H1 (cell line): ENCODE data around the gene GAS7. TPM values are rescaled to one million over a fixed set of nuclear protein-coding genes. Genes with fewer than 3 reads are reported as not detected.
"Not testable (repeated sequence)": the region's sequence is repeated elsewhere in the genome, so short reads cannot be mapped to it uniquely, and the experiment has no call there.

Experiments used
- CTCF ChIA-PET: fragments of 300-600 bp; sonication (Branson Sonifier 250); formaldehyde crosslinking; loops from one replicate; lab custom pipeline; 2021; ENCODE audit not compliant: partially characterized antibody; lab: Charles Lee
- POLR2A ChIA-PET: fragments of 300-600 bp; sonication (Branson Sonifier 250); formaldehyde crosslinking; loops from one replicate; lab custom pipeline; 2021; ENCODE audit warnings: inconsistent platforms; ENCODE audit not compliant: partially characterized antibody; lab: Charles Lee
- DNase-seq, 2 experiments: peaks; one replicate each; pipeline versions ENCODE4 v3.0.0 to v3.0.0-alpha.2; 2010 to 2022; ENCODE audit warnings: low spot score in 2 of 2, low read depth in 1 of 2, mixed read lengths in 1 of 2
- FAIRE-seq: peaks from 2 replicates; lab custom pipeline; 2011; peaks lifted over from hg19 to GRCh38; lab: Jason Lieb, UNC
- H2AFZ ChIP-seq: 2 replicates; pipeline ENCODE4 v1.8.1; 2012; ENCODE audit warnings: low read length, inconsistent platforms
- H2AK5ac ChIP-seq: 2 replicates; pipeline ENCODE4 v1.6.1; 2013; ENCODE audit warnings: low read depth, low read length
- H2BK120ac ChIP-seq: replicated peaks from 2 replicates; pipeline ENCODE3; 2013; ENCODE audit warnings: low read depth, low read length, inconsistent platforms
- H2BK12ac ChIP-seq: 2 replicates; pipeline ENCODE4 v1.6.1; 2013; ENCODE audit warnings: low read depth, low read length
- H2BK15ac ChIP-seq: 2 replicates; pipeline ENCODE4 v1.6.1; 2013; ENCODE audit warnings: low read length
- H2BK20ac ChIP-seq: 2 replicates; pipeline ENCODE4 v1.6.1; 2013; ENCODE audit warnings: low read length
- H2BK5ac ChIP-seq: 2 replicates; pipeline ENCODE4 v1.6.1; 2013; ENCODE audit warnings: low read depth, low read length
- H3K14ac ChIP-seq: 2 replicates; pipeline ENCODE4 v1.6.1; 2013; ENCODE audit warnings: inconsistent platforms; ENCODE audit not compliant: insufficient read length
- H3K18ac ChIP-seq: 2 replicates; pipeline ENCODE4 v1.6.1; 2013; ENCODE audit warnings: low read length; ENCODE audit errors: extremely low read depth
- H3K23ac ChIP-seq: 2 replicates; pipeline ENCODE4 v1.6.1; 2013; ENCODE audit warnings: inconsistent platforms; ENCODE audit not compliant: insufficient read length
- H3K23me2 ChIP-seq: 2 replicates; pipeline ENCODE4 v1.6.1; 2013; ENCODE audit warnings: low read depth, low read length
- H3K27ac ChIP-seq: 2 replicates; pipeline ENCODE4 v1.6.1; 2011; ENCODE audit warnings: low read depth, low read length, inconsistent platforms
- H3K27me3 ChIP-seq, 4 experiments: replicated peaks in 1 of 4; 1 replicate in 1 of 4; 2 replicates in 3 of 4; pipeline versions ENCODE4 v1.6.1 to v1.8.1; 2011 to 2013; ENCODE audit warnings: low read length in 3 of 4, mild to moderate bottlenecking in 3 of 4, inconsistent platforms in 2 of 4, mixed read lengths in 2 of 4, moderate library complexity in 1 of 4; ENCODE audit not compliant: control insufficient read depth in 3 of 4, insufficient read depth in 3 of 4; ENCODE audit errors: extremely low read depth in 1 of 4
- H3K36me3 ChIP-seq, 4 experiments: 2 replicates each; pipeline versions ENCODE4 v1.6.1 to v1.8.1; 2011 to 2013; ENCODE audit warnings: mild to moderate bottlenecking in 4 of 4, low read length in 3 of 4, moderate library complexity in 2 of 4, control low read depth in 1 of 4, inconsistent platforms in 1 of 4; ENCODE audit not compliant: insufficient read depth in 4 of 4, control insufficient read depth in 2 of 4
- H3K4ac ChIP-seq: replicated peaks from 2 replicates; pipeline ENCODE3; 2013; ENCODE audit warnings: low read length, low read depth, mixed read lengths, inconsistent platforms; ENCODE audit not compliant: insufficient read length
- H3K4me1 ChIP-seq, 4 experiments: replicated peaks in 1 of 4; 1 replicate in 1 of 4; 2 replicates in 3 of 4; pipeline versions ENCODE4 v1.6.1 to v1.8.1; 2011 to 2013; ENCODE audit warnings: low read length in 3 of 4, inconsistent platforms in 2 of 4, mixed read lengths in 1 of 4; ENCODE audit not compliant: insufficient read depth in 4 of 4, control insufficient read depth in 3 of 4
- H3K4me2 ChIP-seq, 2 experiments: 2 replicates each; pipeline versions ENCODE4 v1.6.1 to v1.8.1; 2011 to 2013; ENCODE audit warnings: low read depth in 2 of 2, low read length in 2 of 2, control low read depth in 1 of 2, inconsistent platforms in 1 of 2, mild to moderate bottlenecking in 1 of 2; ENCODE audit not compliant: insufficient read depth in 1 of 2
- H3K4me3 ChIP-seq, 4 experiments: fragments of 200-600, 300-600 bp in 1 of 4; sonication (generic), shearing (Covaris generic), sonication (Bioruptor Twin) in 1 of 4; 2 replicates each; pipeline versions ENCODE4 v1.5.1 to v1.8.1; 2011 to 2016; ENCODE audit warnings: low read length in 4 of 4, low read depth in 3 of 4, control low read depth in 2 of 4, inconsistent platforms in 2 of 4, mild to moderate bottlenecking in 2 of 4, mixed read lengths in 1 of 4, moderate library complexity in 1 of 4; ENCODE audit not compliant: insufficient read depth in 2 of 4; ENCODE audit errors: extremely low read depth in 1 of 4
- H3K56ac ChIP-seq: replicated peaks from 2 replicates; pipeline ENCODE3; 2013; ENCODE audit warnings: low read depth, mild to moderate bottlenecking, mixed read lengths, low read length, inconsistent platforms; ENCODE audit not compliant: insufficient read length
- H3K79me1 ChIP-seq: 2 replicates; pipeline ENCODE4 v1.6.1; 2013; ENCODE audit warnings: low read depth, low read length, control low read depth
- H3K79me2 ChIP-seq, 2 experiments: 2 replicates each; pipeline versions ENCODE4 v1.6.1 to v1.8.1; 2012 to 2013; ENCODE audit warnings: low read length in 2 of 2, mild to moderate bottlenecking in 2 of 2, inconsistent platforms in 1 of 2; ENCODE audit not compliant: insufficient read depth in 2 of 2, control insufficient read depth in 1 of 2
- H3K9ac ChIP-seq, 4 experiments: replicated peaks in 1 of 4; 1 replicate in 1 of 4; 2 replicates in 3 of 4; pipeline versions ENCODE4 v1.6.1 to v1.8.1; 2011 to 2013; ENCODE audit warnings: low read depth in 3 of 4, low read length in 3 of 4, control low read depth in 2 of 4, mild to moderate bottlenecking in 2 of 4, moderate library complexity in 2 of 4, inconsistent platforms in 1 of 4; ENCODE audit errors: extremely low read depth in 1 of 4
- H3K9me3 ChIP-seq, 2 experiments: 2 replicates each; pipeline versions ENCODE4 v1.6.1 to v1.8.1; 2012 to 2013; ENCODE audit warnings: mild to moderate bottlenecking in 2 of 2, moderate library complexity in 2 of 2, control low read depth in 1 of 2, inconsistent platforms in 1 of 2, low read depth in 1 of 2, low read length in 1 of 2, mixed read lengths in 1 of 2; ENCODE audit not compliant: insufficient read depth in 2 of 2
- H4K20me1 ChIP-seq, 2 experiments: replicated peaks in 1 of 2; 2 replicates each; pipeline versions ENCODE3 to v1.8.1; 2011 to 2013; ENCODE audit warnings: inconsistent platforms in 2 of 2, low read length in 2 of 2, mild to moderate bottlenecking in 1 of 2; ENCODE audit not compliant: insufficient read depth in 2 of 2, control insufficient read depth in 1 of 2
- H4K5ac ChIP-seq: 2 replicates; pipeline ENCODE4 v1.6.1; 2013; ENCODE audit warnings: low read length, low read depth, mixed read lengths, inconsistent platforms; ENCODE audit not compliant: insufficient read length
- H4K8ac ChIP-seq: 2 replicates; pipeline ENCODE4 v1.8.0; 2013; ENCODE audit warnings: mild to moderate bottlenecking, moderate library complexity, low read length, inconsistent platforms; ENCODE audit not compliant: insufficient read depth; ENCODE audit errors: extremely low read depth
- H4K91ac ChIP-seq: replicated peaks from 2 replicates; pipeline ENCODE3; 2013; ENCODE audit warnings: low read length, mixed read lengths, inconsistent platforms; ENCODE audit not compliant: insufficient read length
- WGBS, 2 experiments: shearing (Covaris generic) in 1 of 2; methylation state at CpG; one replicate each; pipeline versions ENCODE4 v1.1.6 to v1.1.7; 2013 to 2015; ENCODE audit warnings: low lambda C conversion rate in 2 of 2, mixed read lengths in 2 of 2, inconsistent platforms in 1 of 2, low coverage in 1 of 2, missing lambda C conversion rate in 1 of 2; ENCODE audit not compliant: insufficient replicate concordance in 2 of 2, insufficient coverage in 1 of 2, insufficient read length in 1 of 2; ENCODE audit errors: extremely low coverage in 1 of 2, missing lambda C conversion rate in 1 of 2; 5-methylcytosine and 5-hydroxymethylcytosine counted together
- polyA plus RNA-seq, 7 experiments: library from polyadenylated mRNA; depleted of rRNA in 3 of 7; stranded (reverse) in 5 of 7; unstranded in 2 of 7; fragments of >200 nt in 5 of 7; fragments of 200-250 nt in 2 of 7; gene quantifications; 1 replicate in 5 of 7; 2 replicates in 1 of 7; 4 replicates in 1 of 7; pipeline versions ENCODE4 v1.2.1 to v1.2.3, GENCODE V29; 2011 to 2013; ENCODE audit warnings: missing spikeins in 2 of 7, mixed read lengths in 2 of 7
- total RNA-seq: library from RNA; stranded (reverse); fragmentation: NEBNext Ultra II Directional; extraction: Animal tissue kit (Norgen Biotek cat#: 25700); gene quantifications from 2 replicates; pipeline ENCODE4 v1.2.1, GENCODE V29; 2021

The GAS7 gene
- total and polyA plus RNA-seq, 2 of the 8 experiments (the other 6 are each of a cell fraction or from before 2014, with no cell fraction given): 5.0 to 14.5 TPM

DNA sequence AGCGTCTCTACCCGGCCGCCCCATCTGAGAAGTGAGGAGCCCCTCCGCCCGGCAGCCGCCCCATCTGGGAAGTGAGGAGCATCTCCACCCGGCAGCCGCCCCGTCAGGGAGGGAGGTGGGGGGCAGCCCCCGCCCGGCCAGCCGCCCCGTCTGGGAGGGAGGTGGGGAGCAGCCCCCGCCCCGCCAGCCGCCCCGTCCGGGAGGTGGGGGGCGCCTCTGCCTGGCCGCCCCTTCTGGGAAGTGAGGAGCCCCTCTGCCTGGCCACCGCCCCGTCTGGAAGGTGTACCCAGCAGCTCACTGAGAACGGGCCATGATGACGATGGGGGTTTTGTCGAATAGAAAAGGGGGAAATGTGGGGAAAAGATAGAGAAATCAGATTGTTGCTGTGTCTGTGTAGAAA, 140.9 kb downstream of the GAS7 start:
- H2BK15ac ChIP-seq, H3K18ac ChIP-seq, H2AK5ac ChIP-seq, H3K9me3 ChIP-seq, H3K4ac ChIP-seq, H3K23ac ChIP-seq, H2BK20ac ChIP-seq, H3K23me2 ChIP-seq, H2AFZ ChIP-seq, DNase-seq, H4K20me1 ChIP-seq, H2BK12ac ChIP-seq, H4K5ac ChIP-seq, H4K8ac ChIP-seq, H3K79me1 ChIP-seq, H3K36me3 ChIP-seq, POLR2A ChIA-PET, H3K27ac ChIP-seq, H4K91ac ChIP-seq, H2BK5ac ChIP-seq, H3K79me2 ChIP-seq, H3K27me3 ChIP-seq, FAIRE-seq, H3K4me2 ChIP-seq, H2BK120ac ChIP-seq, CTCF ChIA-PET, H3K14ac ChIP-seq, H3K4me3 ChIP-seq, H3K4me1 ChIP-seq, H3K56ac ChIP-seq, H3K9ac ChIP-seq: not testable (repeated sequence)
- 100% methylated on average over 1 of the region's 25 CpGs; no CpG with 5 or more reads in 1 of the 2 experiments for WGBS, 2 experiments
